Gastrocnemius medialis (tissue), 4 donors: ENCODE results near the gene CRIP3. TPM values are rescaled to one million over a fixed set of nuclear protein-coding genes. Genes with fewer than 3 reads are reported as not detected.
"Not testable (repeated sequence)": the region's sequence is repeated elsewhere in the genome, so short reads cannot be mapped to it uniquely, and the experiment has no call there.

ENCODE experiments used
- ATAC-seq, 2 donors: fragments of 150-250 bp; one replicate each; pipeline ENCODE4 v1.9.1; 2016
- DNase-seq, 2 donors: peaks; one replicate each; pipeline ENCODE4 v3.0.0-alpha.2; 2019
- H3K27ac ChIP-seq, 4 donors: fragments of 200-600 bp; sonication (generic); 1 replicate in 1 of 4; 2 replicates in 3 of 4; pipeline ENCODE4 v1.5.1; 2016 to 2018; ENCODE audit warnings: mild to moderate bottlenecking in 2 of 4, moderate library complexity in 1 of 4
- H3K27me3 ChIP-seq, 3 donors: fragments of 200-600 bp; sonication (generic) in 2 of 3; 1 replicate in 1 of 3; 2 replicates in 2 of 3; pipeline versions ENCODE4 v1.5.1 to v1.6.0; 2016 to 2019; ENCODE audit warnings: mild to moderate bottlenecking in 1 of 3, moderate library complexity in 1 of 3
- H3K36me3 ChIP-seq, 2 donors: fragments of 200-600 bp; sonication (generic) in 1 of 2; one replicate each; pipeline ENCODE4 v1.5.1; 2017 to 2018
- H3K4me1 ChIP-seq, 2 donors: fragments of 200-600 bp; sonication (generic) in 1 of 2; one replicate each; pipeline ENCODE4 v1.5.1; 2016 to 2017; ENCODE audit warnings: mild to moderate bottlenecking in 2 of 2
- H3K4me3 ChIP-seq, 4 donors: fragments of 200-600 bp; sonication (generic) in 3 of 4; 1 replicate in 1 of 4; 2 replicates in 3 of 4; pipeline ENCODE4 v1.5.1; 2016 to 2019; ENCODE audit warnings: mild to moderate bottlenecking in 2 of 4
- H3K9me3 ChIP-seq, 3 donors: fragments of 200-600 bp; sonication (generic) in 2 of 3; 1 replicate in 1 of 3; 2 replicates in 2 of 3; pipeline ENCODE4 v1.5.1; 2016 to 2019
- POLR2A ChIP-seq, 2 donors: fragments of 450-650 bp; IDR thresholded peaks; one replicate each; pipeline ENCODE4 v1.6.1; 2017; ENCODE audit warnings: antibody characterized with exemption in 2 of 2, mild to moderate bottlenecking in 2 of 2, moderate library complexity in 2 of 2
- in situ Hi-C, 4 donors: fragments of 200-750 bp; cut with MboI; loops; one replicate each; pipeline versions ENCODE4 v1.15.0 to v1.8.0; 2017; ENCODE audit warnings: low sequenced_read_pairs in 4 of 4
- intact Hi-C: fragments of 100-400 bp; cut with DNase I; formaldehyde crosslinking; loops from one replicate; pipeline ENCODE4 v1.15.1; 2023; ENCODE audit warnings: low total_unique reads
- total RNA-seq, 4 donors: library from RNA; depleted of rRNA; stranded (reverse); fragments of >200 nt; gene quantifications; one replicate each; pipeline versions ENCODE4 v1.1.0 to v1.2.3, GENCODE V29; 2016
- TF ChIP-seq, protein P1 (sequence below), 5 experiments: fragments of 450-650 bp in 3 of 5; fragments of 200-600 bp in 2 of 5; sonication (generic) in 2 of 5; IDR thresholded peaks in 4 of 5; conservative IDR thresholded peaks in 1 of 5; 1 replicate in 4 of 5; 2 replicates in 1 of 5; pipeline ENCODE4 v1.5.1; 2016 to 2019; ENCODE audit warnings: antibody characterized with exemption in 5 of 5, mild to moderate bottlenecking in 3 of 5, moderate library complexity in 3 of 5

CRIP3 gene, protein sequence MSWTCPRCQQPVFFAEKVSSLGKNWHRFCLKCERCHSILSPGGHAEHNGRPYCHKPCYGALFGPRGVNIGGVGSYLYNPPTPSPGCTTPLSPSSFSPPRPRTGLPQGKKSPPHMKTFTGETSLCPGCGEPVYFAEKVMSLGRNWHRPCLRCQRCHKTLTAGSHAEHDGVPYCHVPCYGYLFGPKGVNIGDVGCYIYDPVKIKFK
- total RNA-seq, result under 1 TPM in 1 of 4 donors, not detected in 3; 0.68 TPM

DNA sequence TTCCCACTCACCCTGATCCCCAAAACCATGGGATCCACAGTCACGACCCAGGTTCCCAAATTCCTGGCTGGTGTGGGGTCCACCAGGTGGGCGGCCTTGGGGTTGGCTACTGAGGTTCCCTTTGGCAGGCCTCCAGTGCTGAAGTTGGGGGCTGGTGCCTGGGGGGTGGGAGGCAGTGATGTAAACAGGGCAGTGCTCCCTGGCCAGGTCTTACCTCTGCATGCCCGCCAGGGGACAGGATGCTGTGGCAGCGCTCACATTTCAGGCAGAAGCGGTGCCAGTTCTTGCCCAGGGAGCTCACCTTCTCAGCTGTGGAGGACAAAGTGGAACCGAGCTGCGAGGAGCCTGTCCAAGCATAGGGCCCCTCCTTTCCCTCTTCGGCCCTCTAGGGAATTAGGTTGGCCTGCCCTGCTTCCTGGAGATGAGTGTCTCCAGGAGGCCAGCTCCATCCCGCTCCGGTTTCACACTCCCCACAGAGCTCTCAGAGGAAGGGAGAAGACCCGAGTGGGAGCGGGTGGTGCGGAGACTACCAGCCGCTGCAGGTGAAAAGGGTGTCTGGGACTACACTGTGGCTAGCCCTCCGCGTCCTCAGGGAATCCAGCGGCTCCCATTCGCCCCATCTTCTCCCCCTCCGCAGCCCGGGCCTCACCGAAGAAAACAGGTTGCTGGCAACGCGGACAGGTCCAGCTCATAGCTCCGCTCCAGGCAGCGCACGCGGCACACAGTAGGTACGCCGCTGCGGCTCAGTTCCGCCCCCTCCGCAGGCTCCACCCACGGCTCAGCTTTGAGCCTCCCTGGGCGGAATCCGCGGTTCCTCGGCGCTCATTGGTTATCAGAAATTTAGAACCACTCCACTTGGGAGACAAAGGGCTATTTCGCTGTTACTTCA is at the start of gene CRIP3:
TSS of gene CRIP3 (minus strand) at position 726 of the 889 bp plus-strand sequence. CDS start at position 692, 34 bp downstream.
- peaks cover 8 to 22% (median 13%) of the 10 kb centered on the region in 3 donors for H3K27me3 ChIP-seq
- H3K36me3 ChIP-seq, result no peaks in the 10 kb centered on the region
- no peak for DNase-seq
- ATAC-seq, result peak; percentile 42 to 58
- peak within 1 kb of the TSS; percentile 14 to 54 (median 40) for H3K4me3 ChIP-seq
- peaks cover 4 to 8% of the 10 kb centered on the region in 2 donors for H3K4me1 ChIP-seq
- H3K9me3 ChIP-seq, result no peaks in the 10 kb centered on the region
- no peak within 1 kb of the TSS for H3K27ac ChIP-seq
- TF ChIP-seq, protein P1, sequence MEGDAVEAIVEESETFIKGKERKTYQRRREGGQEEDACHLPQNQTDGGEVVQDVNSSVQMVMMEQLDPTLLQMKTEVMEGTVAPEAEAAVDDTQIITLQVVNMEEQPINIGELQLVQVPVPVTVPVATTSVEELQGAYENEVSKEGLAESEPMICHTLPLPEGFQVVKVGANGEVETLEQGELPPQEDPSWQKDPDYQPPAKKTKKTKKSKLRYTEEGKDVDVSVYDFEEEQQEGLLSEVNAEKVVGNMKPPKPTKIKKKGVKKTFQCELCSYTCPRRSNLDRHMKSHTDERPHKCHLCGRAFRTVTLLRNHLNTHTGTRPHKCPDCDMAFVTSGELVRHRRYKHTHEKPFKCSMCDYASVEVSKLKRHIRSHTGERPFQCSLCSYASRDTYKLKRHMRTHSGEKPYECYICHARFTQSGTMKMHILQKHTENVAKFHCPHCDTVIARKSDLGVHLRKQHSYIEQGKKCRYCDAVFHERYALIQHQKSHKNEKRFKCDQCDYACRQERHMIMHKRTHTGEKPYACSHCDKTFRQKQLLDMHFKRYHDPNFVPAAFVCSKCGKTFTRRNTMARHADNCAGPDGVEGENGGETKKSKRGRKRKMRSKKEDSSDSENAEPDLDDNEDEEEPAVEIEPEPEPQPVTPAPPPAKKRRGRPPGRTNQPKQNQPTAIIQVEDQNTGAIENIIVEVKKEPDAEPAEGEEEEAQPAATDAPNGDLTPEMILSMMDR (IDR thresholded peaks at IDR 0.05 in 4 of 5, conservative IDR thresholded peaks at IDR 0.05 in 1 of 5), result no peak
- no peak for TF ChIP-seq POLR2A (IDR thresholded peaks at IDR 0.05)
- in situ Hi-C loops (no loop called here), intact Hi-C loops (no loop called here)

DNA sequence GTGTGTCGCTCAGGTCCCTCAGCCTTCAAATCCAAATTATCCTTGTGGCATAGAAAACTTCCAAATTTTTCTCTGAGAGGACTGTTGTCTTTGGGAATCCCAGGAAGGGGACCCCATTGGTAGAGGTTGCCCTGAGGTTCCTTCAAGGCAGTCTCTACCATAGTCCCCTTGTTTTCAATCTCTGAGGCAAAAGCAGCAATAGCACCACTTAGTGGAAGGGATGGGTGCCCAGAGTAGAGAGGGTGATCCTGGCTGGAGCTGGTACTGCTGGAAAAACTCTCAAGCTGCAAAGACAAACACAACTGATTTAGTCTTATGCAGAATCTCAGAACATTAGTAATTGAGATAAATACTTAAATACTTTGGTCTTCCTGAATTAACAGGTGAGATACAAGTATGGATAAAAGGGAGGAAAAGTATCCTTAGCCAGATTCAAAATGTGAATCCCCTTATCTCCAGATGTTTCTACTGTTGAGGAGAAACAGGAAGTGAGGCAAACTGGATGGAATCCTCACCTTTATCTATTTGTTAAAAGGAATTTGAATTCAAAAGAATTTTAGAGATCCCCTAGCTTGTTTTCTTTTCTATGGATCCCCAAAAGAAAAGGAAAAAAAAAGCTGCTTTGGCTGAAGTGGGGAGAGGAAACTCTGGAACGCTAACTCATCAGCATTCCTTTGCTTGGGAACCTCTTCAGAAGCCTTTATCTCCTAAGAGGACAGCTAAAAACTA is 47.4 kb upstream of the CRIP3 start:
- H3K4me1 ChIP-seq, result no peaks in the 10 kb centered on the region
- TF ChIP-seq POLR2A (IDR thresholded peaks at IDR 0.05), result no peak
- TF ChIP-seq, protein P1 (IDR thresholded peaks at IDR 0.05 in 4 of 5, conservative IDR thresholded peaks at IDR 0.05 in 1 of 5), result no peak
- H3K36me3 ChIP-seq, result peaks cover 0 to 59% of the 10 kb centered on the region in 2 donors
- no peak overlapping the region for H3K27ac ChIP-seq
- no peak for ATAC-seq
- intact Hi-C loops, result no loop called here
- no peaks in the 10 kb centered on the region for H3K27me3 ChIP-seq
- H3K4me3 ChIP-seq, result no peak overlapping the region
- in situ Hi-C loops, result no loop called here
- no peaks in the 10 kb centered on the region for H3K9me3 ChIP-seq
- no peak for DNase-seq

DNA sequence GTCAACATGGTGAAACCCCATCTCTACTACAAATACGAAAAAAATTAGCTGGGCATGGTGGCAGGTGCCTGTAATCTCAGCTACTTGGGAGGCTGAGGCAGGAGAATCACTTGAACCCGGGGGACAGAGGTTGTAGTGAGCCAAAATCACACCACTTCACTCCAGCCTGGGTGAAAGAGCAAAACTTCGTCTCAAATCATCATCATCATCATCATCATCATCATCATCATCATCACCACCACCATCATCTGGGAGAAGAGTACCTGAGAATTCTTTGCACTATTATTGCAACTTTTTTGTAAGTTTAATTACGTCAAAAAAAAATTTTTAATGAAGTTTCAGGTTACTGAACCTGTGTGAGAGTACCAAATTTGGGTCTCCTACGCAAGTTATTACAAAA is 43.3 kb upstream of the CRIP3 start:
- DNase-seq, ATAC-seq, intact Hi-C loops, H3K4me1 ChIP-seq, H3K4me3 ChIP-seq, H3K27me3 ChIP-seq, H3K9me3 ChIP-seq, H3K27ac ChIP-seq, in situ Hi-C loops: not testable (repeated sequence)
- H3K36me3 ChIP-seq, result peaks cover 0 to 71% of the 10 kb centered on the region in 2 donors

DNA sequence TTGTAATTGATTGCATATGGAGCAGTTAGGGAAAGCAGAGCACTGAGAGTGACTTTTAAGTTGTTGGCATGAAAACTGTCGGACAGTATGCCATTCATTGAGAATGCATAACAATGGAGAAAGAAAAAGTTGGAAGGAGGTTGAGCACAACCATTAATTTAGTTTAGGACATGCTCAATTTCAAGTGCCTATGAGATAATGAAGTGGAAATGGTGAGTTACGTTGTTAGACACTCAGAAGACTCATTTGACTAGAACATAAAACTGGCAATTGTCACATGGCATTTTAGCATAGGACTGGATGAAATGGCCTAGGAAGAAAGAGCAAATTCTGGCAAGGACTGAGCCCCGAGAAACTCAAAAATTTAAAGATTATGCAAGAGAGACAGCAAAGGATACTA is 38.8 kb upstream of the CRIP3 start:
- Histone ChIP-seq H3K27me3 (no peaks in the 10 kb centered on the region), H3K4me1 (no peaks in the 10 kb centered on the region), H3K9me3 (no peaks in the 10 kb centered on the region), H3K27ac (no peak overlapping the region), H3K4me3 (no peak overlapping the region), H3K36me3 (peaks cover 0 to 77% of the 10 kb centered on the region in 2 donors)
- TF ChIP-seq, protein P1 (IDR thresholded peaks at IDR 0.05 in 4 of 5, conservative IDR thresholded peaks at IDR 0.05 in 1 of 5), result no peak
- no peak for TF ChIP-seq POLR2A (IDR thresholded peaks at IDR 0.05)
- DNase-seq, result no peak
- in situ Hi-C loops, result loop anchor here in 1 of 4 donors (25.0 kb wide), 1 partner anchor 435 kb away; the partner anchor contains the start of gene PTCRA
- intact Hi-C loops, result no loop called here
- ATAC-seq, result no peak
